ENCODE results near the gene BMPR1A.

GRCh38 chr10:86828145-86828544, 71.7 kb downstream of the BMPR1A start:
- TF ChIP-seq EZH2 (IDR thresholded peaks at IDR 0.05; ENCODE audit: insufficient read depth, poor library complexity, severe bottlenecking): no peak
- TF ChIP-seq EZH2phosphoT487 (IDR thresholded peaks at IDR 0.05; ENCODE audit: insufficient read depth, low read depth): no peak

Data from GM23248 (cell line).